Activated naive CD4-positive, alpha-beta T cell treated with anti-CD3 and anti-CD28 coated beads for 36 hours (primary cell): ENCODE measurements around the gene GGT1. TPM values are rescaled to one million over a fixed set of nuclear protein-coding genes. Genes with fewer than 3 reads are reported as not detected.
"Not testable (repeated sequence)": the region's sequence is repeated elsewhere in the genome, so short reads cannot be mapped to it uniquely, and the experiment has no call there.

Source experiments
- CTCF ChIA-PET: fragments of 350-600 bp; sonication (Branson Sonifier 250); formaldehyde crosslinking; loops from one replicate; lab custom pipeline; 2021; ENCODE audit warnings: antibody characterized with exemption; lab: Charles Lee
- DNase-seq: peaks from one replicate; pipeline ENCODE4 v3.0.0-alpha.2; 2020
- H3K27ac Mint-ChIP-seq: one replicate; pipeline ENCODE4 v1.8.0; 2021; ENCODE audit warnings: mild to moderate bottlenecking, mixed read lengths
- H3K27me3 Mint-ChIP-seq: one replicate; pipeline ENCODE4 v1.8.0; 2021; ENCODE audit warnings: low read depth, mixed read lengths
- H3K36me3 Mint-ChIP-seq: one replicate; pipeline ENCODE4 v1.8.0; 2021; ENCODE audit warnings: low read depth, mixed read lengths
- H3K4me1 Mint-ChIP-seq: one replicate; pipeline ENCODE4 v1.8.0; 2021; ENCODE audit warnings: low read depth, mixed read lengths
- H3K4me3 Mint-ChIP-seq: one replicate; pipeline ENCODE4 v1.8.0; 2021; ENCODE audit warnings: mild to moderate bottlenecking, moderate library complexity, mixed read lengths
- H3K9me3 Mint-ChIP-seq: one replicate; pipeline ENCODE4 v1.8.0; 2021; ENCODE audit warnings: mixed read lengths
- intact Hi-C: fragments of 100-400 bp; cut with micrococcal nuclease; formaldehyde crosslinking; loops from one replicate; pipeline ENCODE4 v1.15.1; 2023
- total RNA-seq, 2 experiments: library from RNA; stranded (reverse); gene quantifications; one replicate each; pipeline ENCODE4 v1.2.3, GENCODE V29; 2021

Gene GGT1
- total RNA-seq, 2 experiments from 2014 or later: 15.5 to 16.1 TPM

DNA sequence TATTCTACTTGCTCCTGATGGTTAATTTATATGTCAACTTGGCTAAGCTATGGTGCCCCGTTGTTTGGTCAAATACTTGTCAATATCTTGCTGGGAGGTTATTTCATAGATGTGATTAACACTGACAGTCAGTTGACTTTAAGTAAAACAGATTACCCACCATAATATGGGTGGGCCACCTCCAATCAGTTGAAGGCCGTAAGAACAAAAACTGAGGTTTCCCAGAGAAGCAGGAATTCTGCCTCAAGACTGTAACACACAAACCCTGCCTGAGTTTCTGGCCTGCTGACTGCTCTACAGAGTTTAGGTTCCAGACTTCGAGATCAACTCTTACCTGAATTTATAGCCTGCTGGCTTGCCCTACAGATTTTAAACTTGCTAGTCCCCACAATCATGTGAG is 33.5 kb downstream of the GGT1 start:
- H3K4me3 Mint-ChIP-seq, H3K9me3 Mint-ChIP-seq, H3K27me3 Mint-ChIP-seq, DNase-seq, H3K36me3 Mint-ChIP-seq, H3K27ac Mint-ChIP-seq, intact Hi-C loops, CTCF ChIA-PET: not testable (repeated sequence)
- H3K4me1 Mint-ChIP-seq: peaks cover 21% of the 10 kb centered on the region

DNA sequence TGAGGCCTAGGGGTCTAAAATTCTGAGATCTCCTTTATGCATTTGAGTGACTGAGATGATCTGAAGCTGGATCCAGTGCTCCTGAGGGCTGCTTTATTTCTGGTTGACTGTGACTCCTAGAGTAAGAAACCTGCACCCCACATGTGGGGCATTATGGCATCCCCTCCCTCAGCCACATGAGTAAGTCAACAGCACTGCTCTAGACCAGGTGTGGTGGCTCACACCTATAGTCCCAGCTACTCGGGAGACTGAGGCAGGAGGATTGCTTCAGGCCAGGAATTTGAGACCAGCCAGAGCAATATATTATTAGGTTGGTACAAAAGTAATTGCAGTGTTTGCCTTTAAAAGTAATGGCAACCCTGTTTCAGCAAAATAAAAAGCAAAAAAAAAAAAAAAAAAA is 39.3 kb downstream of the GGT1 start:
- H3K4me1 Mint-ChIP-seq, H3K4me3 Mint-ChIP-seq, H3K36me3 Mint-ChIP-seq, H3K27me3 Mint-ChIP-seq, intact Hi-C loops, H3K9me3 Mint-ChIP-seq, DNase-seq, CTCF ChIA-PET, H3K27ac Mint-ChIP-seq: not testable (repeated sequence)

DNA sequence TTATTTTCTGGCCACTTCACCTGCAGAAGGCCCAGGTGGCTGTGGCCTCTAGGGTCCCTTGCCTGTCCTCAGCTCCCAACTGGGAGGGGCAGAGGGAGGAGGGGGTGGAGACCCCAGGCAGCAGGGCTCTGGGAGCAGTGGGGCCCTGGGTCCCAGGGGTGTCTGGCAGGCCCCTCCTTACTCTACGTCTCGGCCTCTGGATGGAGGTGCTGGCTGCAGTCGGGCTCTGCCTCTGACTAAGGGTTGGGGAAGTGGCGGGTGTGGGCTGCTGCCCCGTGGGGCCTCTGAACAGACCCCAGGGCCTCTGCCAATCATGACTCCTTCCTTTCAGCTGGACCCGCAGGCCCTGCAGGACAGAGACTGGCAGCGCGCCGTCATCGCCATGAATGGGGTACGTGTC is 41.4 kb downstream of the GGT1 start:
- H3K9me3 Mint-ChIP-seq, H3K27ac Mint-ChIP-seq, H3K36me3 Mint-ChIP-seq, intact Hi-C loops, CTCF ChIA-PET, H3K4me3 Mint-ChIP-seq, H3K4me1 Mint-ChIP-seq, H3K27me3 Mint-ChIP-seq, DNase-seq: not testable (repeated sequence)

DNA sequence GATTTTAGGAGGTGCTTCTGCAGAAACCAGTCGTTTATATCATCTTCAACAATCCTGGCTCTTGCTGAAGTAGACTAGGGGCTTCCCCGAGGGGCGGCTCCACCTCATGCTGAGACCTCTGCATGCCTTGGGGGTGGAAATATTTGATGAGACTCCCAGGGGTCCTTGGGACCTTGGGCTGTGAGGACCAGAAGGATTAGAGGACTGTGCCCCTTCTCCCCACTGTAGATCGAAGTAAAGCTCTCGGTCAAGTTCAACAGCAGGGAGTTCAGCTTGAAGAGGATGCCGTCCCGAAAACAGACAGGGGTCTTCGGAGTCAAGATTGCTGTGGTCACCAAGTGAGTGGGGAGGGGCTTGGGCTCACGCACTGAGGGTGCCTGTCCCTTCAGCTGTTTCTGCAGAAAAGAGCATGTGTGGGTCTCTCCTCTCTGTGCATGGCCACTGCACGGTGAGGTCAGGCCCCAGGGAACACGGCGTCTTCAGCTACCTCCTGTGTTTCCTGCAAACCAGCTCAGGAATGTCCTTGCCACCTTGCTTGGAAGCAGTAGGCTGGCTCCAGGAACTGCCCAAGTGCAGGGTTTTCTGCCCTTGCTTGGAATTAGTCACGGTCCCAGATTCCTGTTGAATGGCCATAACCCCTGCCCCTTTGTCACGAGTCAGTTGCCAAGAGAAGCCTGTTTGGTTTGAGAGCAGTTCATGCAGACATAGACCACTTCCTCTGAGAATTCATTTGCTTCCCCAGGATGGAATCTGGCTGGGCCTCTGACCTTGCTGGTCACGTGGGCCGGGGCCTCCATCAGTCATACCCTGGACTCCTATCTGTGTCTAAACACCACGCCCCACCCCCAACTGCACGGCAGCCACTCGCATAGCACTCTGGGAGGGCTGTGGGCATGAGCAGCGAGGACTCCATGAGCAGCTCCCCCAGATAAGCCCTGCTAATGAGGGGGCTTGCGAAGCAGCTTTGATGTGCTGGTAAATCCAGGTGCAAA is 42.7 kb downstream of the GGT1 start:
- DNase-seq, CTCF ChIA-PET, H3K27ac Mint-ChIP-seq, H3K4me3 Mint-ChIP-seq, H3K9me3 Mint-ChIP-seq, H3K27me3 Mint-ChIP-seq, intact Hi-C loops, H3K4me1 Mint-ChIP-seq, H3K36me3 Mint-ChIP-seq: not testable (repeated sequence)

DNA sequence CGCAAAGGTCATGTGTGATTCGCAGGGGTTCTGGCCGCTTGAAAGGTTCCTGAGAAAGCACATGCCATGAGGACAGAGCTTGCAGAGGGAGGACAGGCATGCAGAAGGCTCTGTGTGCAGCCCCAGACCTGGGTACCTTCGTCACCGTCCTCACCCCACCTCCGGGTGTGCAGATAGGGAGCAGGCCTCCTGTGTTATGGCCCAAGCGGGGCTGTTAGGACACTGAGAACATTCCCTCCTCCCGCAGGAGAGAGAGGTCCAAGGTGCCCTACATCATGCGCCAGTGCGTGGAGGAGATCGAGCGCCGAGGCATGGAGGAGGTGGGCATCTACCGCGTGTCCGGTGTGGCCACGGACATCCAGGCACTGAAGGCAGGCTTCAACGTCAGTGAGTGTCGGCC is 43.8 kb downstream of the GGT1 start:
- H3K27me3 Mint-ChIP-seq, H3K36me3 Mint-ChIP-seq, H3K4me3 Mint-ChIP-seq, DNase-seq, H3K27ac Mint-ChIP-seq, H3K4me1 Mint-ChIP-seq, intact Hi-C loops, CTCF ChIA-PET, H3K9me3 Mint-ChIP-seq: not testable (repeated sequence)

DNA sequence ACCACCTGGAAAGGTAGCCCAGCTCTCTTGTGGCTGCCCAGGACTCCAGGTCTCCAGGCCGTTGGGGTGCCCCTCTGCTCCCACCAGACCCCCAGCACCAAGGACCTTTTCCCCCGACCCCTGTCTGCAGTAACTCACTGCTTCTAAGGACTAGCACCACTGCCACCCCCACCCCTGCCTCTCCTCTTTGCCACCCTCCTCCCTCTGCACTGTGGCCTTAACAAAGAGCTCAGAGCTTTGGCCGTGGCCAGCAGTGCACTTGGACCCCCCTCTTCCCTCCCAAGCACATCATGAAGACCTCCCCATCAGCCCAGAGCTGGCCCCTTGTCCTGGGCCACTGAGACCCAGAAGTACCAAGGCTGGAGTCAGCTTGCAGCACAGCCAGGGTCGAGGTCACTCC is 46.4 kb downstream of the GGT1 start:
- H3K36me3 Mint-ChIP-seq, H3K9me3 Mint-ChIP-seq, H3K27ac Mint-ChIP-seq, H3K4me3 Mint-ChIP-seq, H3K4me1 Mint-ChIP-seq, H3K27me3 Mint-ChIP-seq, intact Hi-C loops, DNase-seq, CTCF ChIA-PET: not testable (repeated sequence)

DNA sequence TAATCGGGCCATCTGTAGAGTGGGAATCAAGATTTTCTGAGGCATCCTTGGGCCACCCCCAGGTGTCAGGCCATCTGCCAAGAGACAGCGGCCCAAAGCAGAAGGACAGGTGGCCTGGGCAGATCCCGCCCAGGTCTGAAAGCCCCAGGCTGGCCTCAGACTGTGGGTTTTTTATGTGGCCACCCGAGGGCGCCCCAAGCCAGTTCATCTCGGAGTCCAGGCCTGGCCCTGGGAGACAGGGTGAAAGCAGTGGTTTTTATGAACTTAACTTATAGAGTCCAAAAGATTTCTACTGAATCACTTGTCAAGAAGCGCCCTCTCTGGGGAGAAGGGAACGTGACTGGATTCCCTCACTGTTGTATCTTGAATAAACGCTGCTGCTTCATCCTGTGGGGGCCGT is 47.9 kb downstream of the GGT1 start:
- peak; percentile 83 for DNase-seq
- CTCF ChIA-PET, H3K27me3 Mint-ChIP-seq, H3K27ac Mint-ChIP-seq, H3K36me3 Mint-ChIP-seq, H3K9me3 Mint-ChIP-seq, H3K4me1 Mint-ChIP-seq, intact Hi-C loops, H3K4me3 Mint-ChIP-seq: not testable (repeated sequence)

DNA sequence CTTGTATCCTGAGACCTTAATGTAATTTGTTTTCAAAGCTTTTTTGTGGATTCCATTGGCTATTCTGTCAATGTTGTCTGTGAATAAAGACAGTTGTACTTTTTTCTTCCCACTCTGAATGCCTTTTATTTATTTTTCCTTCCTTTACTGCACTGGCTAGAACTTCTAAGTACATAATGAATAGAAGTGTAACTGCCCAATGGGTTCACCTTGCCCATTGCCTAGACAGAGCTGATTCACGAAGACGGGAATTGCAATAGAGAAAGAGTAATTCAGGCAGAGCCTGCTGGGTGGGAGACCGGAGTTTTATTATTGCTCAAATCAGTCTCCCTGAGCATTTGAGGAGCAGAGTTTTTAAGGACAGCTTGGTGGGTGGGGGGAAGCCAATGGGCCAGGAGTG is 62.4 kb downstream of the GGT1 start:
- H3K4me3 Mint-ChIP-seq, intact Hi-C loops: not testable (repeated sequence)

DNA sequence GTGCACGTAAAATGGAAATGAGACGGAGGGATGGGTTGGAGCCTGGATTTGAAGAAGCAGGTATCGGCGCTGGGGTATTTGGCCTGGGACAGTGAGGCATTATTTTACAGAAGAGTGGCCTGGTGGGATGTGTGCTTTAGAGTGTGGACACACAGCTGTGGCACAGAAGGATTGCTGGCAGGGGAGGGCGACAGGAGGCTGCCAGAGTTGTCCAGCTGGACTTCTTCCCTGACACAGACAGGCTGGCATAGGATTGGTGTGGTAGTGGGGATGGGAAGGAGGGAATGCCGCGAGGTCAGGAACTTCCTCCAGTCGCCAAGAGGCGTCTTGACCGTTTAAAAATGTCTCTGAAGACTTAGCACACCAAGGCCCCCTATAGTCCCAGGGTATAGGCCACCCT is 64.9 kb downstream of the GGT1 start:
- H3K27me3 Mint-ChIP-seq, DNase-seq, H3K4me1 Mint-ChIP-seq, H3K27ac Mint-ChIP-seq, H3K9me3 Mint-ChIP-seq, H3K4me3 Mint-ChIP-seq, H3K36me3 Mint-ChIP-seq, CTCF ChIA-PET, intact Hi-C loops: not testable (repeated sequence)

More for the DNA sequence above, 62.4 kb downstream of the GGT1 start:
- H3K9me3 Mint-ChIP-seq, H3K36me3 Mint-ChIP-seq, CTCF ChIA-PET, H3K27me3 Mint-ChIP-seq, H3K27ac Mint-ChIP-seq, H3K4me1 Mint-ChIP-seq, DNase-seq: not testable (repeated sequence)

DNA sequence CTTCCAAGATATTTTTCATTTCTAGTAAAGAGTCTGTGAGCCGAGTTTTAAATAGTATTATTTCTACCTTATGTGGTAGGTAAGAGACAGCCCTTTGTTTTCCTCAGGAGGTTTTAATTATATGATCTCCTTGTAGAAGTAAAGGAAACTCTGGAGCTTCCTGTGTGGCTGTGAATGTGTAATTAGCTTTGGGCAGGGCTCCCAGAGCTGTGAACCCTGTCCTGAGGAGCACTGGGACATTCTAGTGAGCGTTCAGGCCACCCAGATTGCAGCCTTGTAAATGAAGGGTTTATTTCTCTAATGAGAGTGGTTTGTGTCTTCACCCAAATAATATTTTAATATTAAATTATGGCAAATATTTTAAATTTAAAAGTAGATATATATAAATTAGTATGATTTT is 69.5 kb downstream of the GGT1 start:
- CTCF ChIA-PET, H3K36me3 Mint-ChIP-seq, H3K27ac Mint-ChIP-seq, DNase-seq, intact Hi-C loops, H3K4me1 Mint-ChIP-seq, H3K9me3 Mint-ChIP-seq, H3K27me3 Mint-ChIP-seq, H3K4me3 Mint-ChIP-seq: not testable (repeated sequence)

Other genes starting within 250 kb of the GGT1 start
- gene ADORA2A, start 175.6 kb upstream of the GGT1 start, total RNA-seq: 10 to 100 TPM; 37.6 to 38.0 TPM
- gene UPB1, start 107.9 kb upstream of the GGT1 start, total RNA-seq: under 1 TPM in 1 of 2 experiments, not detected in 1; 0.10 TPM
- gene GUCD1, start 48.1 kb upstream of the GGT1 start, total RNA-seq: 10 to 100 TPM; 95.8 to 96.0 TPM
- gene SNRPD3, start 47.2 kb upstream of the GGT1 start, total RNA-seq: 100 to 1,000 TPM; 158 to 166 TPM
- gene LRRC75B, start 10.1 kb upstream of the GGT1 start, total RNA-seq: under 1 TPM in 1 of 2 experiments, not detected in 1; 0.25 TPM
- gene PIWIL3, start 171.5 kb downstream of the GGT1 start, total RNA-seq: not detected
- gene SGSM1, start 203.0 kb downstream of the GGT1 start, total RNA-seq: under 1 TPM; 0.12 to 0.17 TPM